Left lung (tissue), 10 donors: ENCODE measurements around the gene ACOT7. TPM values are rescaled to one million over a fixed set of nuclear protein-coding genes. Genes with fewer than 3 reads are reported as not detected.

Experiments used
- ATAC-seq: fragments of 200-7000 bp; cut with Tn5 transposase; one replicate; pipeline ENCODE4 v1.9.1; 2020; ENCODE audit warnings: moderate library complexity
- DNase-seq, 4 donors: peaks; one replicate each; pipeline ENCODE4 v3.0.0-alpha.2; 2013 to 2020
- H3K27ac ChIP-seq, 2 donors: fragments of 200-600 bp; sonication (generic) in 1 of 2; one replicate each; pipeline versions ENCODE4 v1.5.0 to v1.8.0; 2020 to 2021
- H3K27me3 ChIP-seq, 2 donors: fragments of 200-600 bp; sonication (generic) in 1 of 2; one replicate each; pipeline versions ENCODE4 v1.5.0 to v1.8.0; 2020 to 2021
- H3K36me3 ChIP-seq, 2 donors: fragments of 200-600 bp; sonication (generic) in 1 of 2; one replicate each; pipeline versions ENCODE4 v1.5.0 to v1.8.0; 2020 to 2021
- H3K4me1 ChIP-seq, 2 donors: fragments of 200-600 bp; one replicate each; pipeline ENCODE4 v1.8.0; 2021
- H3K4me3 ChIP-seq, 2 donors: fragments of 200-600 bp; sonication (generic) in 1 of 2; one replicate each; pipeline versions ENCODE4 v1.5.0 to v1.8.0; 2020 to 2021; ENCODE audit warnings: mild to moderate bottlenecking in 1 of 2
- H3K9me3 ChIP-seq, 2 donors: fragments of 200-600 bp; sonication (generic) in 1 of 2; one replicate each; pipeline versions ENCODE4 v1.5.0 to v1.8.0; 2020 to 2021
- intact Hi-C, 2 donors: fragments of 100-400 bp; cut with DNase I; formaldehyde crosslinking; loops; one replicate each; pipeline versions ENCODE4 v1.11.2 to v1.14.2; 2022
- polyA plus RNA-seq, 6 donors: library from polyadenylated mRNA; unstranded; fragments of 120-200 nt; gene quantifications; one replicate each; pipeline ENCODE4 v1.2.1, GENCODE V29; 2013; ENCODE audit not compliant: insufficient read length in 6 of 6
- total RNA-seq, 2 donors: library from RNA; stranded (reverse); fragmentation: NEBNext Ultra II Directional; extraction: Animal tissue kit (Norgen Biotek cat#: 25700); gene quantifications; one replicate each; pipeline ENCODE4 v1.2.1, GENCODE V29; 2021
- TF ChIP-seq, protein P1 (sequence below), 2 donors: fragments of 200-600 bp; sonication (generic) in 1 of 2; IDR thresholded peaks; one replicate each; pipeline versions ENCODE4 v1.5.0 to v1.8.0; 2021; ENCODE audit warnings: antibody characterized with exemption in 2 of 2
- donor health status: DM: no; HTN: yes; CAD: no.
- donor health status: DM: no; HTN: no; CAD: no.

ACOT7 gene
- total and polyA plus RNA-seq, 8 donors: 13.1 to 30.1 (median 14.9) TPM

DNA sequence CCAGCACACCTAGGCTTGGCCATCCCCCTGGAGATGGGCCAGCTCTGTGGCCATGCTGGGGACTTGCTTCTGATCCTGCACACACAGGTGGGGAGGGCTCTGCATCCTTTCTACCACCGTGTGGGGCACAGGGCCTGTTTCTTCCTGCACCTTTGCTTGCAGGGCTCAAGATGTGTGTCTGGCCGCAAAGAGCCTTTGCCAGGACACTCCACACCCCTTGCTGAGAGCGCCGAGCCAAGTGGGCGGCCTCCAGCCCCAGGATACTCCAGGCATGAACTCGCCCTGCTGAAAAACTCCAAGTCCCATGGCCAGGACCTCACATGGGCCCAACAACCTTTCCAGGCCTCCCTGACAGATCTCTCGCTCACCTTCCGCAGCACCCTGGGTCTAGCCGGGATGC, 121.1 kb downstream of the ACOT7 start:
- Histone ChIP-seq H3K27ac (no peak overlapping the region), H3K27me3 (no peaks in the 10 kb centered on the region), H3K9me3 (no peaks in the 10 kb centered on the region), H3K36me3 (no peaks in the 10 kb centered on the region), H3K4me3 (no peak overlapping the region), H3K4me1 (peaks cover 0 to 7% of the 10 kb centered on the region in 2 donors)
- TF ChIP-seq, protein P1, sequence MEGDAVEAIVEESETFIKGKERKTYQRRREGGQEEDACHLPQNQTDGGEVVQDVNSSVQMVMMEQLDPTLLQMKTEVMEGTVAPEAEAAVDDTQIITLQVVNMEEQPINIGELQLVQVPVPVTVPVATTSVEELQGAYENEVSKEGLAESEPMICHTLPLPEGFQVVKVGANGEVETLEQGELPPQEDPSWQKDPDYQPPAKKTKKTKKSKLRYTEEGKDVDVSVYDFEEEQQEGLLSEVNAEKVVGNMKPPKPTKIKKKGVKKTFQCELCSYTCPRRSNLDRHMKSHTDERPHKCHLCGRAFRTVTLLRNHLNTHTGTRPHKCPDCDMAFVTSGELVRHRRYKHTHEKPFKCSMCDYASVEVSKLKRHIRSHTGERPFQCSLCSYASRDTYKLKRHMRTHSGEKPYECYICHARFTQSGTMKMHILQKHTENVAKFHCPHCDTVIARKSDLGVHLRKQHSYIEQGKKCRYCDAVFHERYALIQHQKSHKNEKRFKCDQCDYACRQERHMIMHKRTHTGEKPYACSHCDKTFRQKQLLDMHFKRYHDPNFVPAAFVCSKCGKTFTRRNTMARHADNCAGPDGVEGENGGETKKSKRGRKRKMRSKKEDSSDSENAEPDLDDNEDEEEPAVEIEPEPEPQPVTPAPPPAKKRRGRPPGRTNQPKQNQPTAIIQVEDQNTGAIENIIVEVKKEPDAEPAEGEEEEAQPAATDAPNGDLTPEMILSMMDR (IDR thresholded peaks at IDR 0.05): no peak
- intact Hi-C loops: no loop called here
- ATAC-seq (no peak), DNase-seq (no peak)

DNA sequence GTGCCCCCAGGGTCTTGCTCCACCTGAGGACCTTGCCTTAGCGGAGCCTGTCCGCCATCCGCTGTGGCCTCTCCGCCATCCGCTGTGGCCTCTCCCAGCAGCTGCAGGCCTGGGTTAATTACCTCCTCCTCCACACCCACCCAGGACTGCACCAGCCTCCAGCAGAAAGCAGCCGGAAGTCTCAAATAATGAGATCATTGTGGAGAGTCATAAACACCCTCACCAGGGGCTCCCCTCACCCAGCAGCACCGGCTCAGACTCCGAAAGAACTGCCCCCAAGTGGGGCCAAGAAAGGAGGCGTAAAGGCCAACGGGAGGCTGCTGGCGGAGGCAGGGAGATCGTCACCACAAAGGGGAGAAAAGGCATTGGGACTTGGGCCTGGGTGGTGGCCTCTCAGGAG, 122.0 kb downstream of the ACOT7 start:
- Histone ChIP-seq H3K4me3 (no peak overlapping the region), H3K27ac (no peak overlapping the region), H3K9me3 (no peaks in the 10 kb centered on the region), H3K36me3 (no peaks in the 10 kb centered on the region), H3K4me1 (peaks cover 0 to 7% of the 10 kb centered on the region in 2 donors), H3K27me3 (no peaks in the 10 kb centered on the region)
- TF ChIP-seq, protein P1 (IDR thresholded peaks at IDR 0.05): no peak
- no peak for DNase-seq
- intact Hi-C loops: no loop called here
- no peak for ATAC-seq

DNA sequence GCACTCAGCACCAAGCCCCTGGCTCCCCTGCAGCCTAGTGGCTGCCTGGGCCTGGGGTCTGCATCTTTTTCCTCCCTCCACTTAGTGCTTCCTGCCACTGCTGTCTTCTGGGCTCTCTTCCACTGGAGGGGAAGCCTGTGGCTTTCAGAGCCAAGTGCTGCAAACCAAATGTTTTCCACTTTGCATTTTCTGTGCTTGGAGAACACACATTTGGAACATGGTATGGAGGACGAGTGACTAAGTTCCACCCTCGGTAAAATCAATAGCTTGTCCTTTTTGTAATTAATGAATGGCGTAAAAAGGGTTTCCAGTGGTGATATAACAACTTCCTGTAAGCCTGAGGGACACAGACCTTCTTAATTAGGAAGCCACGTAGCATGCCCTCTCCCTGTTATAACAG, 122.6 kb downstream of the ACOT7 start:
- intact Hi-C loops: no loop called here
- Histone ChIP-seq H3K4me1 (peaks cover 0 to 2% of the 10 kb centered on the region in 2 donors), H3K9me3 (no peaks in the 10 kb centered on the region), H3K27ac (no peak overlapping the region), H3K4me3 (no peak overlapping the region), H3K36me3 (no peaks in the 10 kb centered on the region), H3K27me3 (no peaks in the 10 kb centered on the region)
- ATAC-seq (no peak), DNase-seq (no peak)
- TF ChIP-seq, protein P1 (IDR thresholded peaks at IDR 0.05): no peak

DNA sequence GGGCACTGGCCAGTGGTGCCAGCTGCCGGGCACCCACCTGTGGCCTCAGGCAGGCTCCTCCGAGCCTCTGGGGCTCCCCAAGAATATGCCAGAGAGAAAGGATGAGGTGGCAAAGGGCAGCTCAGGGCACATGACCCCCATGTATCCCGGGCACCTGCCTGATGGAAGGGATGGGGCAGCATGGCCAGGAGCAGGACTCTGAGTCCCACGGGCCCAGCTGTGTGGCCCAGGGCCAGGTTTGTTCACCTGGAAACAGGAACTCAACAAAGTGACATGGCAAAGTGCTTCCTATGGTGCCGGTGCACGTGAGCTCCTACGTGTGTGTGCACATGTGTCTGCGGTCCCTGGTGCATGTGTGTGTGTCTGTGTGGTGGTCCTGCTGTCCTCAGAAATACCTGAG, 123.2 kb downstream of the ACOT7 start:
- Histone ChIP-seq H3K27me3 (no peaks in the 10 kb centered on the region), H3K9me3 (no peaks in the 10 kb centered on the region), H3K27ac (no peak overlapping the region), H3K36me3 (no peaks in the 10 kb centered on the region), H3K4me1 (no peaks in the 10 kb centered on the region), H3K4me3 (no peak overlapping the region)
- DNase-seq (no peak), ATAC-seq (no peak)
- intact Hi-C loops: no loop called here
- TF ChIP-seq, protein P1 (IDR thresholded peaks at IDR 0.05): no peak

DNA sequence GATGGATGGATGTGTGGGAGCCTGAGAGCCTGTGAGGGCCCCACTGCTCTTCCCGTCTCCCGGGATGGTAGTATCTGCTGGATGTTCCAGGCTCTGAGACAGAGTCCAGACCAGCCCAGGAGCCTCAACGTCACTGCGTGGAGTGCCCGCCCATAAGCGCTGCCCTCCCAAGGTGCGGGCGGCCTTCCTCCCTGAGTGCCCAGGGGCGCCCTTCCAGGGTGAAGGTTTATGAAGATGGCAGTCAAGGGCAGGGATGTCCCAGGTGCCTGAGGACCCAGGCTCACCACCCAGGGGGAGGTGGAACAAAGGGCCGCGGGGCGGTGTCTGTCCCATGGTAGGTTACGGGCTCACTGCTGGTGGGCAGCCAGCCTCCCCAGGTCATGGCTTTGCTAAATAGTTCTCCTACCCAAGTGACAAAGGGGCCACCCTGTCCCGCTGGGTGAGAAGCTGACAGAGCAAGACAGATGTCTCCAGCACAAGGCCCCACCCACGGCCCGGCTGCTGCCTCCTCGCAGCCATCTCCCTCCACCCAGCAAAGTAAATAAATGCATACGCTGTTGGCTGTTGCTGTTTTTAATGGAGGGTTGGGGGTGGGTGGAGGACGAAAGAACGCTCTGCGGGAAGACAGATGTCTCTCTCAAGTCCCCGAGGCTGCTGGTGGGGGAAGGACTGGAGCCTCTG, 123.7 kb downstream of the ACOT7 start:
- Histone ChIP-seq H3K9me3 (no peaks in the 10 kb centered on the region), H3K27me3 (no peaks in the 10 kb centered on the region), H3K36me3 (no peaks in the 10 kb centered on the region), H3K4me1 (no peaks in the 10 kb centered on the region), H3K27ac (no peak overlapping the region), H3K4me3 (no peak overlapping the region)
- TF ChIP-seq, protein P1 (IDR thresholded peaks at IDR 0.05): no peak
- ATAC-seq (no peak), DNase-seq (peak in 1 of 4 donors; percentile 68)
- intact Hi-C loops: no loop called here
